GM12872 (cell line): ENCODE measurements around the gene STOM.

Source experiments
- TF ChIP-seq, protein P1 (sequence below): IDR thresholded peaks from 3 replicates; pipeline ENCODE4 v1.5.1; 2011; ENCODE audit warnings: low read depth, mild to moderate bottlenecking, low read length, moderate library complexity; ENCODE audit not compliant: insufficient read depth

The STOM gene

GRCh38 chr9:121367306-121368137 lies 2.5 kb downstream of the STOM start:
- TF ChIP-seq, protein P1, sequence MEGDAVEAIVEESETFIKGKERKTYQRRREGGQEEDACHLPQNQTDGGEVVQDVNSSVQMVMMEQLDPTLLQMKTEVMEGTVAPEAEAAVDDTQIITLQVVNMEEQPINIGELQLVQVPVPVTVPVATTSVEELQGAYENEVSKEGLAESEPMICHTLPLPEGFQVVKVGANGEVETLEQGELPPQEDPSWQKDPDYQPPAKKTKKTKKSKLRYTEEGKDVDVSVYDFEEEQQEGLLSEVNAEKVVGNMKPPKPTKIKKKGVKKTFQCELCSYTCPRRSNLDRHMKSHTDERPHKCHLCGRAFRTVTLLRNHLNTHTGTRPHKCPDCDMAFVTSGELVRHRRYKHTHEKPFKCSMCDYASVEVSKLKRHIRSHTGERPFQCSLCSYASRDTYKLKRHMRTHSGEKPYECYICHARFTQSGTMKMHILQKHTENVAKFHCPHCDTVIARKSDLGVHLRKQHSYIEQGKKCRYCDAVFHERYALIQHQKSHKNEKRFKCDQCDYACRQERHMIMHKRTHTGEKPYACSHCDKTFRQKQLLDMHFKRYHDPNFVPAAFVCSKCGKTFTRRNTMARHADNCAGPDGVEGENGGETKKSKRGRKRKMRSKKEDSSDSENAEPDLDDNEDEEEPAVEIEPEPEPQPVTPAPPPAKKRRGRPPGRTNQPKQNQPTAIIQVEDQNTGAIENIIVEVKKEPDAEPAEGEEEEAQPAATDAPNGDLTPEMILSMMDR = no peak

DNA sequence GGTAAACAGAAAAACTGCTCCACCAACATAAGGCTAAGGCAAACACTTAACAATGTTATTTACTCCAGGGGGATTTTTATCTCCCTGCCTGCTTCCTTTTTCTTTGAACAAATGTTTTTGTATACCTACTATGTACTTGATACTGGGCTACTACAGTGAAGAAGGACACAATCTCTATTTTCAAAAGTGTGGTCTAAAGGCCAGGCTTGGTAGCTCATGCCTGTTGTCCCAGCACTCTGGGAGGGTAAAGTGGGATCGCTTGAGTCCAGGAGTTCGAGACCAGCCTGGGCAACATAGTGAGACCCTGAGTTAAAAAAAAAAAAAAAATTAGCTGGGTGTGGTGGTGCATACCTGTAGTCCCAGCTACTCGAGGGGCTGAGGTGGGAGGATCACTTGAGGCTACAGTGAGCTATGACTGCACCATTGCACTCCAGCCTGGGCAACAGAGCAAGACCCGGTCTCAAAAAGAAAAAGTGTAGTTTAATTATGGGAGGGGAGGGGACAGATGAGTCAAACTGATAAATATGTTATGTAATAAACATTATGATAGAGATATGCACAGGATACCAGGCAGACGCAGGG lies 3.3 kb downstream of the STOM start:
- TF ChIP-seq, protein P1 = no peak

- TF ChIP-seq, protein P1 = no peak
These were observed 4.5 kb downstream of the STOM start for GRCh38 chr9:121365564-121365963.

- TF ChIP-seq, protein P1 = no peak
These were observed 5.2 kb downstream of the STOM start for GRCh38 chr9:121364886-121365285.

GRCh38 chr9:121364077-121364476 lies 6.0 kb downstream of the STOM start:
- TF ChIP-seq, protein P1 = no peak

DNA sequence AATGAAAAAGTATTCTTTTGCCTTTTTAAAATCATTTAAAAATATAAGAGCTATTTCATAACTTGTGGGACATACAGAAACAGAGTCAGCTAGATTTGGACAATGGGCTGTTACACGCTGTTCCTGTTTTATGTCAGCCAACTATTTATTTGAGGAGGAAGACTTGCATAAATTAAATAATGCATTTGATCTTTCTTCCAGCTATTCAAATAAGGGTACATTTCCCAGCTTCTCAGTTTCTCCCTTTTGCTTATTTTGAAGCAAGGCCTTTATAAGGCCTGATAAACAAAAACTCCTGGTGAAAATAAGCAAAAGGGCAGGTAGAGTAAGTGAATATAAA lies 6.5 kb downstream of the STOM start:
- TF ChIP-seq, protein P1 = no peak

DNA sequence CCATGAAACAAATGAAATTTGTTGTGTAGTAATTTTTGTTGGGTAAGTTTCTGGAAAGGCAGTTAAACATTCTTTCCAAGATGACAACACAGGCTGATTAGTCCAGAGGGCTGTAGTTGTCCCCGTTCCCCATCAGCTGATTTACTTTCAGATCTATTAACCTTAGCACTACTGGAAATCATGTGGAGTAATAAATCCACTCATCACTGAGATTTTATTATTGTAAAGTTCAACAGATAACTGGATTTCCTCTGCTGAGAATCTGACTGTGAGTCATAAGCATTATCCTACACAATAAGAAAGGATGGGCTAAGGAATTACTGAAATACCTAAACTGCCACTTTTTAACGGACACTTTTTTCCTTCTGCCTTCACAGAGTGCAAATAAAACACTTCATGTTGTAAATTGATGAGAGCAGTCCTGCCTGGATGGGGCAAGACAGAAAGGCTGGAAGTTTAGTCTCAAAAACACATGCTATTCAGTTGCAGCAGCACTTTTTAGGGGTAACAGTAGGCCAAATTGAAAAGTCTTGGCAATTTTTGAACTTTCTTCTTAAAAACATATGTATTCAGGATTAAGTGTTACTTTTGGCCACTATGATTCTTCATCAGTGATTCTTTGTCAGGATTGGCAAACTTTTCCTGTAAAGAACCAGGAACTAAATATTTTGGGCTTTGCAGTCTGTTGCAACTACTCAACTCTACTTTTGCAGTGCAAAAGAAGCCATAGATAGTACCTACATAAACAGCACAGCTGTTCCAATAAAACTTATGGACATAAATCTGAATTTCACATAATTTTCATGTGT lies 7.0 kb downstream of the STOM start:
- TF ChIP-seq, protein P1 = no peak
